NCI-H2171 treated with DMSO at 0.1 percent for 48 hours (cell line): Measurements from ENCODE around the gene ZBTB20.
A peak's percentile ranks its signal among the peaks of the same experiment; 100 is the strongest.

ENCODE experiments used
- DNase-seq: peaks from one replicate; lab custom pipeline; 2025; lab: John Stamatoyannopoulos, UW

The ZBTB20 gene

GRCh38 chr3:114364806-114365654 is 782.1 kb downstream of the ZBTB20 start:
- no peak for DNase-seq

GRCh38 chr3:114363554-114364202 is 783.4 kb downstream of the ZBTB20 start:
- no peak for DNase-seq

- peak; percentile 60 for DNase-seq
These were observed 784.3 kb downstream of the ZBTB20 start for GRCh38 chr3:114362815-114363214.

GRCh38 chr3:114361391-114361790 is 785.7 kb downstream of the ZBTB20 start:
- DNase-seq: no peak

GRCh38 chr3:114356525-114356924 is 790.6 kb downstream of the ZBTB20 start:
- DNase-seq: no peak

GRCh38 chr3:114356066-114356465 is 791.0 kb downstream of the ZBTB20 start:
- no peak for DNase-seq

GRCh38 chr3:114355653-114356052 is 791.4 kb downstream of the ZBTB20 start:
- no peak for DNase-seq

GRCh38 chr3:114351822-114352145 is 795.3 kb downstream of the ZBTB20 start:
- no peak for DNase-seq

- DNase-seq: no peak
These were observed 795.8 kb downstream of the ZBTB20 start for GRCh38 chr3:114351123-114351821.

- DNase-seq: no peak
These were observed 796.4 kb downstream of the ZBTB20 start for GRCh38 chr3:114350690-114351089.

GRCh38 chr3:114350271-114350670 is 796.8 kb downstream of the ZBTB20 start:
- no peak for DNase-seq

- DNase-seq: no peak
These were observed 802.6 kb downstream of the ZBTB20 start for GRCh38 chr3:114344492-114344891.

- no peak for DNase-seq
These were observed 808.3 kb downstream of the ZBTB20 start for GRCh38 chr3:114338651-114339357.

GRCh38 chr3:114336857-114337256 is 810.2 kb downstream of the ZBTB20 start:
- no peak for DNase-seq

- DNase-seq: peak; percentile 41
These were observed 810.9 kb downstream of the ZBTB20 start for GRCh38 chr3:114336122-114336697.

GRCh38 chr3:114333923-114334240 is 813.2 kb downstream of the ZBTB20 start:
- no peak for DNase-seq

- DNase-seq: no peak
These were observed 813.7 kb downstream of the ZBTB20 start for GRCh38 chr3:114333180-114333922.

GRCh38 chr3:114332342-114333179 is 814.5 kb downstream of the ZBTB20 start:
- peak; percentile 24 for DNase-seq

- no peak for DNase-seq
These were observed 815.4 kb downstream of the ZBTB20 start for GRCh38 chr3:114331710-114332109.

- DNase-seq: no peak
These were observed 816.1 kb downstream of the ZBTB20 start for GRCh38 chr3:114331007-114331406.
